Nephron progenitor cell (in vitro differentiated cells): Measurements from ENCODE around the gene C1orf226.

Experiments
- DNase-seq: peaks from one replicate; pipeline ENCODE4 v3.0.0; 2021
- H3K27ac Mint-ChIP-seq: 2 replicates; pipeline ENCODE4 v1.8.0; 2021; ENCODE audit warnings: mild to moderate bottlenecking, moderate library complexity, mixed read lengths
- H3K27me3 Mint-ChIP-seq: 2 replicates; pipeline ENCODE4 v1.8.0; 2021; ENCODE audit warnings: mild to moderate bottlenecking, low read depth, mixed read lengths; ENCODE audit not compliant: poor library complexity
- H3K36me3 Mint-ChIP-seq: 2 replicates; pipeline ENCODE4 v1.8.0; 2021; ENCODE audit warnings: low read depth, mixed read lengths
- H3K4me1 Mint-ChIP-seq: 2 replicates; pipeline ENCODE4 v1.8.0; 2021; ENCODE audit warnings: mixed read lengths
- H3K4me3 Mint-ChIP-seq: 2 replicates; pipeline ENCODE4 v1.8.0; 2021; ENCODE audit warnings: mild to moderate bottlenecking, moderate library complexity, mixed read lengths
- H3K9me3 Mint-ChIP-seq: 2 replicates; pipeline ENCODE4 v1.8.0; 2021; ENCODE audit warnings: mild to moderate bottlenecking, moderate library complexity, mixed read lengths
- CTCF ChIP-seq: fragments of 200-600 bp; sonication (generic); IDR thresholded peaks from 2 replicates; pipeline ENCODE4 v1.5.0; 2021; ENCODE audit warnings: antibody characterized with exemption

C1orf226 gene

GRCh38 chr1:162366671-162367070, 14.9 kb upstream of the C1orf226 start:
- H3K27me3 Mint-ChIP-seq, result peaks cover 6% of the 10 kb centered on the region
- DNase-seq, result no peak
- TF ChIP-seq CTCF, result no peak
- H3K36me3 Mint-ChIP-seq, result no peaks in the 10 kb centered on the region
- H3K4me3 Mint-ChIP-seq, result no peak overlapping the region
- H3K9me3 Mint-ChIP-seq, result no peaks in the 10 kb centered on the region
- peaks cover 15% of the 10 kb centered on the region for H3K4me1 Mint-ChIP-seq
- H3K27ac Mint-ChIP-seq, result no peak overlapping the region

GRCh38 chr1:162367073-162367472, 14.5 kb upstream of the C1orf226 start:
- no peak for DNase-seq
- TF ChIP-seq CTCF, result no peak
- Mint-ChIP-seq H3K27me3 (peaks cover 5% of the 10 kb centered on the region), H3K4me3 (no peak overlapping the region), H3K4me1 (peaks cover 15% of the 10 kb centered on the region), H3K9me3 (no peaks in the 10 kb centered on the region), H3K36me3 (no peaks in the 10 kb centered on the region), H3K27ac (no peak overlapping the region)

DNA sequence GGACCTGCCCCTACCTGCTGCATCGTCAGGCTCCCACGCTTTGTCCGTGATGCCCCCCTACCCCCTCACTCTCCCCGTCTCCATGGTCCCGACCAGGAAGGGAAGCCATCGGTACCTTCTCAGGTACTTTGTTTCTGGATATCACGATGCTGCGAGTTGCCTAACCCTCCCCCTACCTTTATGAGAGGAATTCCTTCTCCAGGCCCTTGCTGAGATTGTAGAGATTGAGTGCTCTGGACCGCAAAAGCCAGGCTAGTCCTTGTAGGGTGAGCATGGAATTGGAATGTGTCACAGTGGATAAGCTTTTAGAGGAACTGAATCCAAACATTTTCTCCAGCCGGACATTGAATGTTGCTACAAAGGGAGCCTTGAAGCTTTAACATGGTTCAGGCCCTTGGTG, 13.8 kb upstream of the C1orf226 start:
- Mint-ChIP-seq H3K4me1 (peaks cover 15% of the 10 kb centered on the region), H3K4me3 (no peak overlapping the region), H3K27me3 (peaks cover 2% of the 10 kb centered on the region), H3K36me3 (no peaks in the 10 kb centered on the region), H3K9me3 (no peaks in the 10 kb centered on the region), H3K27ac (no peak overlapping the region)
- no peak for TF ChIP-seq CTCF
- no peak for DNase-seq

- DNase-seq, result no peak
- Mint-ChIP-seq H3K27me3 (peaks cover 8% of the 10 kb centered on the region), H3K4me1 (peaks cover 16% of the 10 kb centered on the region), H3K36me3 (no peaks in the 10 kb centered on the region), H3K9me3 (no peaks in the 10 kb centered on the region), H3K4me3 (no peak overlapping the region), H3K27ac (peak overlapping the region; percentile 80)
- no peak for TF ChIP-seq CTCF
These were observed 13.1 kb upstream of the C1orf226 start for GRCh38 chr1:162368451-162368850.

GRCh38 chr1:162369571-162369970, 12.0 kb upstream of the C1orf226 start:
- no peak for DNase-seq
- Mint-ChIP-seq H3K27ac (no peak overlapping the region), H3K9me3 (no peaks in the 10 kb centered on the region), H3K4me1 (peaks cover 13% of the 10 kb centered on the region), H3K4me3 (no peak overlapping the region), H3K27me3 (peaks cover 6% of the 10 kb centered on the region), H3K36me3 (no peaks in the 10 kb centered on the region)
- no peak for TF ChIP-seq CTCF

DNA sequence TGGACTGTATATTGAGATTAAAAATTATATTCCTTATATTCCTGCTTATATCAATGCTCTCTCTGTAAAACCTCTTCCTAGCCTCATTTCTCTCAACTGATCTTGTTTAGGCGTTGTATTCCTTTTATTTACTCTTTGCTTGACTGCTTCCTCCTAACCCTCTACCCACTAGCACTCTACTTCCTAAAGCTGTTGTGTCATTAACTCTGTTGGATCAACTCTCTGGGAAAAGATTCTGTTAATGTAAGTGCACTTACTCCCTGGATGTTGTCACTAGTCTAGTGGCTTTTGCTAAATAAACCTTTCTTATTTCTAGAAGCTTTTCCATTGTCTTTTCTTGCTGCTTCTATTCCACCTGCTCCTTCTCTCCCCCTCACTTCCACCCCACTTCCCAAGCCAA, 11.4 kb upstream of the C1orf226 start:
- Mint-ChIP-seq H3K9me3 (no peaks in the 10 kb centered on the region), H3K4me1 (peaks cover 12% of the 10 kb centered on the region), H3K4me3 (no peak overlapping the region), H3K27me3 (peaks cover 6% of the 10 kb centered on the region), H3K36me3 (no peaks in the 10 kb centered on the region), H3K27ac (no peak overlapping the region)
- no peak for DNase-seq
- no peak for TF ChIP-seq CTCF
